GDM1 (cell line): ENCODE measurements around the gene HIBCH.
"Not testable (repeated sequence)": the region's sequence is repeated elsewhere in the genome, so short reads cannot be mapped to it uniquely, and the experiment has no call there.

Experiments used
- DNase-seq: peaks from one replicate; lab custom pipeline; 2025; lab: John Stamatoyannopoulos, UW

HIBCH gene

DNA sequence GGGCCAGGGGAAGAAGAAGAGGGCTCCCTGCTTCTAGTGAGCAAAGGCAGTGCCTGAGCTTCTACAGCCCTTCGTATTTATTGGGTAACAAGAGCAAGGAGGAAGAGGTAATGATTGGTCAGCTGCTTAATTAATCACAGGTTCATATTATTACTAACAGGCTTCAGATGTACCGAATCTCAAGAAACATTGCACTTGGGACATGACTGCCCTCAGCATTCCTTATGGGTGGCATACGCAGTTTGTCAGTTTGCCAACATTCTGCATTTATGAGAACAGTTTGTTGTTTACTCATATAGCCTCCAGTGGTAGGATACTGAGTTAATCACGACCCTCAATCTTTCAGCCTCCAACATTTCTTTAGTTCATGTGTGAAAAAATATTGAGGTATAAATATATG lies 84.5 kb downstream of the HIBCH start:
- no peak for DNase-seq

- DNase-seq, result not testable (repeated sequence)
Observed at GRCh38 chr2:190223989-190224388, 95.6 kb downstream of the HIBCH start.

- DNase-seq, result not testable (repeated sequence)
Observed at GRCh38 chr2:190222745-190223144, 96.9 kb downstream of the HIBCH start.

GRCh38 chr2:190221429-190221828 lies 98.2 kb downstream of the HIBCH start:
- no peak for DNase-seq

DNA sequence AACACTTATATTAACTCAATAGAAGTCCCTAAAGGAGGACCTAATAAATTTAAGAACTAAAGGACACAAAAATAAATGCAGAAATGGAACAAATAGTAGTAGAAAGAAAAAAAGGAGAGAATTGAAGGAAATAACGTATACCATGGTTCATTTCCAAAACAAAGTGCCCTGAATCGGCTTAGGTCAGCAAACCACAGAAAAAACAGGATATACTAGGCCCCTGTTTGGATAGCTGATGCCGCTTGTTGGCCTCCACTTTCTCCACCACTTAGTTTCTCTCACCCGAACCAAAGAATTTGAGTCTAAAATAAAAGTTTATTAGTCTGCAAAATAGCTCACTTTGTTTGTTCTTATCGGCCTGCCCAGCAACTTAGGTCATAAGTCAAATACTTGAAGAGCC lies 100.4 kb downstream of the HIBCH start:
- no peak for DNase-seq

DNA sequence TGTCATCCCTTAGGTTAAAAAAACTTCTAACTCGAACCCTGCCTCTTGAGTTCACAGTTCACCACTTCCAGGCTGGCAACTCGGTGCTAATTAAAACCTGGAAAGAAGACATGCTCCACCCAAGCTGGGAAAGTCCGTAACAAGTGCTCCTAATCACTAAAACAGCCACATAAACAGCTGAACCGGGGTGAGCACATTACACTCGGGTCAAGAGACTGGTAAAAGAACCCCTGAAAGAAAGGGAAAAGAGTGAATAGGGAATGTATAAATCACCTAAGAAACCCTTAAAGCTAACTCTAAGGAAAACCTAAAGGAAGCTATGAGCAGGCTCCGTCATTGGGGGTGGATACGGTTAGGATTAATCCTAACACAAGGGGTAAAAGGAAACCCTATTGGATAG lies 102.0 kb downstream of the HIBCH start:
- DNase-seq, result no peak

DNA sequence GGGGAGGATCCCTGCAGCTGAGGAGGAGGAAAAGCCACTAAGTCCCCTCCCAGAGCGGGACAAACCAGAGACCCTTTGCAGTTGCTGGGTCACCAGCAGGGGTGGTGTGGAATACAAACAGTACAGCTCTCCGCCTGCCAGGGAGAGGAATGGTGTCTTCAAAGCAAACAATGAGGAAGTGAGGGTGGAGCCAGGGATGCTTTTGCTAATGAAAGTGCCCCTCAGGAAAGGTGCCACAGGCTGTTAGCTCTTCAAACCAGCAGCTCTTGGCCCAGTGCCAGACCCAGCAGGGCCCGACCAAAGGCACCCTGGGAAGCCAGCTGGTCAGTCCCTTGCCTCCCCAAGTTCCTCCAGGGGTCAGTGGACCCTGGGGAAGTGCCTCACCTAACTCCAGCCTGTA lies 102.8 kb downstream of the HIBCH start:
- DNase-seq, result no peak

DNA sequence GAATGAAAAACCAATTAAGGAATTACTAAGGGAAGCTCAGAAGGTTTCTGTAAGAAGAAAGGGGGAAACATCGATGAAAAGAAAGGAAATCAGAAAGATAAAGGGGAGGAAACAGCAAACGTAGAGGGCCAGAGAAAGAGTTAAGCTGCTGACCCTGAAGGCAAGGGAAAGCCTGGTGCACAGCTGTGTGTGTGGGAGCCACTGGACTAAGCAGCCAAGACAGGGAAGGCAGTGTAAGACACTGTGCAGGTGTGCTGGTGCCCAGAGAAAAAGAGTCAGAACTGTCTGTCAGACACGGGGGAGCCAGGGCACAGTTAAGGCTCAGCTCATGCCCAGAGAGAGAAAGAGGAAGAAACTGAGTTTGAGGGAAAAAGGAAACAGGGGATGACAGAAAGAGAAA lies 104.0 kb downstream of the HIBCH start:
- DNase-seq, result no peak

DNA sequence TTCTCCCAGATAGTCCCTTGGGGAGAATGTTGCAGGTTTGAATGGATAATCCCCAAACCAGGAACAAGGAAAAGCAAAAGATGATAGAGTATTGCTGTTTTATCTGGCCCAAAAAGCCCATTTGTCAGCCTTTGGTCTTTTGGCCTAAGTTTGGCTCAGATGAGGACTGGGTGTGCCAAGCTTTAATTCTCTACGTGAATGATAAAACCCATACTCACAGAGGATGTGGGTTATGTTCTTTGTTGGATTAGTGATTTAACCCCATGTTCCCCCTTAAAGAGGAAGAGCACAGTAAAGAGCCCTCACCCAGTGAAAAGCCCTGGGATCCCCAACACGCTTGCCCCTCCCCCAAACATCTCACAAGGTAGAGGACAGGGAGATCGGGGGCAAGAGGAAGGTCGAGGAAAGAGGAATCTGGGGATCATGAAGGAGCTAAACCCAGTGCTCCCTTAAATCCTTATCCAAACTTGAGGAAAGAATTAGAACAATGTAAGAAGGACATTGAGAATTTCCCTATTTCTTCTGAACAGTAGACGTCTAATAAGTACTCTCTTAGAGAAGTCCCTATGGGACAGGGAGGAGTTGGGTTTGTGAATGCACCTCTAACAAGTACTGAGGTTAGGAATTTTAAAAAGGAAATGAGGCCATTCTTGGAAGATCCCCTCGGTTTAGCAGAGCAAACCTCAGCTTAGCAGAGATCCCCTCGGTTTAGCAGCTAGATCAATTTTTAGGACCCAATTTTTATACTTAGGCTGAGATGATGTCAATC lies 105.0 kb downstream of the HIBCH start:
- no peak for DNase-seq

GRCh38 chr2:190213441-190214335 lies 105.9 kb downstream of the HIBCH start:
- DNase-seq, result no peak

- DNase-seq, result no peak
Observed at GRCh38 chr2:190210471-190210870, 109.2 kb downstream of the HIBCH start.

GRCh38 chr2:190209559-190209958 lies 110.1 kb downstream of the HIBCH start:
- DNase-seq, result no peak

DNA sequence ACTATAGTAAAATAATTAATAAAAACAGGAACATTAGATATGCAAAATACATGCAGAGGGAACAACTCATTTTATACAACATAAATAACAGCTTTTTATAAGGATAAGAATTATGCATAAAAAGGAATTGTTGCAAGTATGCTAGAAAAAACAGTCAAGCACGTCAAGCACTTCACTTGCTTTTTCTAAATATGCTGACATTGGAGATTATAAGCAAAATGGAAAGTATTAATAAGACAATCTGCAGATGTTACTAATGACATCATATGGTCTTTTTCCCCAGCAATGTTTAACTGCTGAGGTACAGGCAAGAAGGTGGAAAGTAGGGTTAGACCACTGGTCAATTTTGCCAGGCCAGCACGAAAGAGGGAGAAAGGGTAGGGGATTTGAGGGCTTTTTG lies 111.7 kb downstream of the HIBCH start:
- no peak for DNase-seq

GRCh38 chr2:190205657-190206056 lies 114.0 kb downstream of the HIBCH start:
- no peak for DNase-seq

GRCh38 chr2:190202604-190203003 lies 117.0 kb downstream of the HIBCH start:
- DNase-seq, result no peak

DNA sequence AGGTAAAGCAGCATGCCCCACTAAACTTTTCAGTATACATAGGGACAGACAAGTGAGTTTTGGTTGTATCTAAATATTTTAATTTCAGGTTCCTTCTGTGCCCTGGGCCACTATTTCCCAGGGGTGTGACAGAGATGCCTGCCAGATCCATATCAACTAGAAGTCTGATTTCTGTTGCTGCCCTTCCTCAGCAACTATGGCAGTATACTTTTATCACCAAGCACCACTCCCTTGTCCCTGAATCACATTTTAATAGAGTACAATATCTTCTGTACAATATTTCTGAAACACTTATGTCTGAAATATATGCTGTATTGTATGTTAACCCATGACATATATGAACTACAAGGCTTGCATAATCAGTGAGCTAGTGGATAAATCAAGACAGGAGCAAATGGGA lies 117.6 kb downstream of the HIBCH start:
- no peak for DNase-seq

- DNase-seq, result no peak
Observed at GRCh38 chr2:190200603-190201002, 119.0 kb downstream of the HIBCH start.

DNA sequence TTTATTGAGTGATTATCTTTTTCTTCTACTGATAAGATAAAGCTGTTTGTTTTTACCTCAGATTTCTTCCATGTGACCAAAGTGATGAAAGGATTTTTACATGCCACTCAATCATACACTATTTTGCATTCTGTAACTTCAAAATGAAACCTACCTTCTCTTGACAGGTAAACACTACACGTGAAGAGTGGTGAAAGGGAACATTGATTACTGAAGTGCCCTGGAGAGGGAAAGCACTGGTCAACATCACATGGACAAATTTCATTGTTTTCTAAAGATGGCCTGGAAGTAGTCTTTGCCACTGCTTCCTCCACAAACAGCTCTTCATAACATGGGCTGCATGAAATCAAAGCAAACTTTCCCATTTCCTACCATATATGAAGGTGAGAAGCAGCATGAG lies 120.1 kb downstream of the HIBCH start:
- no peak for DNase-seq

- DNase-seq, result no peak
Observed at GRCh38 chr2:190199109-190199508, 120.5 kb downstream of the HIBCH start.

GRCh38 chr2:190197143-190197720 lies 122.4 kb downstream of the HIBCH start:
- no peak for DNase-seq

DNA sequence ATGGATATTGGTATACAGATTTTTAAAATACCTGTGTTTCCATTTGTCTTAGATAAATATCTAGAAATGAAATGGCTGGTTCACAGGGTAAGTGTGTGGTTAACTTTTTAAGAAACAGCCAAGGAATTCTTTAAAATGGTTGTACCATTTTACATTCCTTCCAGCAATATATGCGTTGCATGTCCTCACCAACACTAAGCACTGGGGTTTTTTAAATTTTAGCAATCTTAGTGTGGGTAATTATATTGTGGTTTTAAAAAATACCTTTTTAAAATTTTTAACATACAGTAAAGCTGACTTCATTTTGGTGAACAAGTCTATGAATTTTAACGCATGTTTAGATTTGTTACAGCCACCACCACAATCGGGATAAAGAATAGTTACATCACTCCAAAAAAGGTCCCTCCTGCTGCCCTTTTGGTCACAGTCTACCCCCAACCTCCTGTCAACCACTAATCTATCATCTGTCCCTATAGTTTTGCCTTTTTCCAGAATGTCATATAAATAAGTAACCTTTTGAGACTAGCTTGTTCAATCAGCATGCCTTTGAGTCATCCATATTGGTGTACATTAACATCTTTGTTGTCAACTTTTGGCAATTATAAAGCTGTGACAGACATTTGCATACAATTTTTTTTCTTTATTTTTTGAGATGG lies 129.0 kb downstream of the HIBCH start:
- no peak for DNase-seq

- DNase-seq, result no peak
Observed at GRCh38 chr2:190188289-190188688, 131.3 kb downstream of the HIBCH start.
